Neutrophil (primary cell): ENCODE results near the gene SOS2.
A peak's percentile ranks its signal among the peaks of the same experiment; 100 is the strongest.

Experiments
- H3K27ac ChIP-seq: fragments of 200-600 bp; sonication (generic); 2 replicates; pipeline ENCODE4 v1.5.1; 2016; ENCODE audit warnings: mild to moderate bottlenecking, moderate library complexity
- H3K27me3 ChIP-seq: fragments of 200-600 bp; sonication (generic); 2 replicates; pipeline ENCODE4 v1.6.0; 2016; ENCODE audit warnings: mild to moderate bottlenecking
- H3K36me3 ChIP-seq: fragments of 200-600 bp; sonication (generic); 2 replicates; pipeline ENCODE4 v1.5.1; 2017
- H3K4me1 ChIP-seq, 2 experiments: fragments of 200-600 bp in 1 of 2; sonication (generic) in 1 of 2; 1 replicate in 1 of 2; 2 replicates in 1 of 2; pipeline versions ENCODE4 v1.5.1 to v1.6.1; 2013 to 2016; ENCODE audit warnings: low read depth in 1 of 2, low read length in 1 of 2, mild to moderate bottlenecking in 1 of 2, moderate library complexity in 1 of 2; ENCODE audit not compliant: control insufficient read depth in 1 of 2, insufficient read depth in 1 of 2
- H3K4me3 ChIP-seq, 2 experiments: fragments of 200-600 bp in 1 of 2; sonication (generic) in 1 of 2; 1 replicate in 1 of 2; 2 replicates in 1 of 2; pipeline ENCODE4 v1.5.1; 2013 to 2016; ENCODE audit warnings: low read depth in 1 of 2, low read length in 1 of 2, mild to moderate bottlenecking in 1 of 2, moderate library complexity in 1 of 2
- H3K9me3 ChIP-seq: fragments of 200-600 bp; sonication (generic); 2 replicates; pipeline ENCODE4 v1.5.1; 2016
- CTCF ChIP-seq: fragments of 200-600 bp; sonication (generic); IDR thresholded peaks from 2 replicates; pipeline ENCODE4 v1.5.1; 2016; ENCODE audit warnings: antibody characterized with exemption

The SOS2 gene

DNA sequence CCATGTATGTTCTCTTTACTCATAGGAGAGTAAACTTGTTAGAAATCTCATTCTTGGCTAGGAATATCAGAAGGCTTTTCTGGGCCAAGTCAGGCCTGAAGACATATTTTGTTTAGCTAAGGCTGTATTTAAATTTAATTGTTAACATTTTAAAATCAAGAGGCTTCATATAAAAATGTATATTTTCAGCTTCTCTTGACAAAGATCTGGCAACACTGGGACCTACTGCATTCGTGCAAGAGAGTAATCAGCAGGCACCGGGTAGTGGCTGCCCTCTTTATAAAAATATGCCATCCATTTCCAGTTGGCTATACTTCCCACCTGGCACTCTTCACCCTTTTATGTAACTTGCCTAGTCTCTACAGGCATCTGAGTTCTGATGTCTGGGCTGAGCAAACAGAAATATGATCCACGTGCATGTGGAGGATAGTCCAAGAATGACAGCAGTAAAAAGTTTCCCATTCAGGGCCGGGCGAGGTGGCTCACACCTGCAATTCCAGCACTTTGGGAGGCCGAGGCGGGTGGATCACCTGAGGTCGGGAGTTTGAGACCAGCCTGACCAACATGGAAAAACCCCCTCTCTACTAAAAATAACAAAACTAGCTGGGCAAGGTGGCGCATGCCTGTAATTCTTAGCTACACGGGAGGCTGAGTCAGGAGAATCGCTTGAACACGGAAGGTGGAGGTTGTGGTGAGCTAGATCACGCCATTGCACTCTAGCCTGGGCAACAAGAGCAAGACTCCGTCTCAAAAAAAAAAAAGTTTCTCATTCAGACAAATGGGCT lies 2.0 kb upstream of the SOS2 start:
- Histone ChIP-seq H3K4me1 (peaks cover 39 to 46% of the 10 kb centered on the region in 2 experiments), H3K36me3 (no peaks in the 10 kb centered on the region), H3K27me3 (no peaks in the 10 kb centered on the region), H3K27ac (no peak overlapping the region), H3K4me3 (no peak overlapping the region), H3K9me3 (no peaks in the 10 kb centered on the region)
- TF ChIP-seq CTCF, result no peak

- H3K9me3 ChIP-seq, result no peaks in the 10 kb centered on the region
- TF ChIP-seq CTCF, result no peak
- peaks cover 43% of the 10 kb centered on the region in 2 experiments for H3K4me1 ChIP-seq
- H3K27me3 ChIP-seq, result no peaks in the 10 kb centered on the region
- no peaks in the 10 kb centered on the region for H3K36me3 ChIP-seq
- peak overlapping the region; percentile 97 for H3K27ac ChIP-seq
- H3K4me3 ChIP-seq, result peak overlapping the region; percentile 86 to 91
Observed at GRCh38 chr14:50232276-50232642, 881 bp upstream of the SOS2 start.

- H3K27ac ChIP-seq, result peak overlapping the region; percentile 97
- peak overlapping the region; percentile 86 to 91 for H3K4me3 ChIP-seq
- no peaks in the 10 kb centered on the region for H3K36me3 ChIP-seq
- H3K4me1 ChIP-seq, result peaks cover 41 to 48% of the 10 kb centered on the region in 2 experiments
- TF ChIP-seq CTCF, result no peak
- no peaks in the 10 kb centered on the region for H3K27me3 ChIP-seq
- H3K9me3 ChIP-seq, result no peaks in the 10 kb centered on the region
Observed at GRCh38 chr14:50230701-50231474, 490 bp downstream of the SOS2 start.

GRCh38 chr14:50230401-50230700 lies 1.0 kb downstream of the SOS2 start:
- H3K36me3 ChIP-seq, result no peaks in the 10 kb centered on the region
- H3K4me1 ChIP-seq, result peaks cover 46 to 53% of the 10 kb centered on the region in 2 experiments
- H3K27ac ChIP-seq, result peak overlapping the region; percentile 97
- H3K9me3 ChIP-seq, result no peaks in the 10 kb centered on the region
- H3K27me3 ChIP-seq, result no peaks in the 10 kb centered on the region
- peak overlapping the region; percentile 86 to 91 for H3K4me3 ChIP-seq
- no peak for TF ChIP-seq CTCF

DNA sequence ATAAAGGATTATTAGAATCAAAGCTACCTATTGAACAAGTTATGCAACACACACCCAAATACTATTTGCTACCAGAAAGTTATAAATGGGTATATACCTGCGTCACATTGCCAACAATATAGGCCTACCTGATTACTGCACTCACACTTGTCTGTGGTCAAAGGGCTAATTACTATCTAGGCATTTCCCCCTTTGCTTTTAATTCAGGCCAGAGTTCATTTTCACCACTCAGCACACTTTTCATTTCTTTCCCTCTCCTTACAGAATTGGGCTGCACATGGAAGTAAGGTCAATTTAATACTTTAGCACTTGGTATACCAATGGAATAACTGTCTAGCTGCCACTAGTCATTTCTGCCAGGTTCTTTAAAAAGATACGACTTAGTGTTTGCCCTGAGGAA lies 1.7 kb downstream of the SOS2 start:
- Histone ChIP-seq H3K27ac (peak overlapping the region; percentile 97), H3K36me3 (no peaks in the 10 kb centered on the region), H3K4me3 (peak overlapping the region; percentile 86 to 91), H3K9me3 (no peaks in the 10 kb centered on the region), H3K4me1 (peaks cover 48 to 58% of the 10 kb centered on the region in 2 experiments), H3K27me3 (no peaks in the 10 kb centered on the region)
- no peak for TF ChIP-seq CTCF
